Activated CD8-positive, alpha-beta memory T cell treated with anti-CD3 and anti-CD28 coated beads for 1 hour (primary cell): Measurements from ENCODE around the gene CD28.
"Not testable (repeated sequence)": the region's sequence is repeated elsewhere in the genome, so short reads cannot be mapped to it uniquely, and the experiment has no call there.

ENCODE experiments used
- DNase-seq, 2 donors: peaks; one replicate each; pipeline ENCODE4 v3.0.0-alpha.2; 2020; ENCODE audit warnings: low read depth in 1 of 2; ENCODE audit errors: extremely low read depth in 1 of 2

The CD28 gene

GRCh38 chr2:203685789-203686420 lies 20.5 kb upstream of the CD28 start:
- DNase-seq = no peak

- DNase-seq = no peak
These were observed 19.3 kb upstream of the CD28 start for GRCh38 chr2:203687165-203687564.

- no peak for DNase-seq
These were observed 17.6 kb upstream of the CD28 start for GRCh38 chr2:203688798-203689197.

- DNase-seq = no peak
These were observed 16.9 kb upstream of the CD28 start for GRCh38 chr2:203689426-203690116.

- no peak for DNase-seq
These were observed 16.4 kb upstream of the CD28 start for GRCh38 chr2:203690117-203690431.

GRCh38 chr2:203690441-203691047 lies 15.9 kb upstream of the CD28 start:
- no peak for DNase-seq

GRCh38 chr2:203691149-203691548 lies 15.3 kb upstream of the CD28 start:
- DNase-seq = no peak

- DNase-seq = no peak
These were observed 14.3 kb upstream of the CD28 start for GRCh38 chr2:203692031-203692710.

GRCh38 chr2:203693242-203693879 lies 13.1 kb upstream of the CD28 start:
- no peak for DNase-seq

- no peak for DNase-seq
These were observed 12.2 kb upstream of the CD28 start for GRCh38 chr2:203694191-203694590.

- no peak for DNase-seq
These were observed 9.2 kb upstream of the CD28 start for GRCh38 chr2:203697190-203697589.

GRCh38 chr2:203697763-203698162 lies 8.7 kb upstream of the CD28 start:
- not testable (repeated sequence) for DNase-seq

GRCh38 chr2:203698410-203698809 lies 8.0 kb upstream of the CD28 start:
- DNase-seq = not testable (repeated sequence)

GRCh38 chr2:203704430-203704829 lies 2.0 kb upstream of the CD28 start:
- no peak for DNase-seq

- DNase-seq = peak in 1 of 2 donors; percentile 7
These were observed 1.3 kb upstream of the CD28 start for GRCh38 chr2:203705178-203705577.

- DNase-seq = no peak
These were observed 1.1 kb downstream of the CD28 start for GRCh38 chr2:203707530-203707929.

- DNase-seq = no peak
These were observed 2.5 kb downstream of the CD28 start for GRCh38 chr2:203708846-203709396.

- DNase-seq = no peak
These were observed 3.1 kb downstream of the CD28 start for GRCh38 chr2:203709416-203710040.

- DNase-seq = no peak
These were observed 3.8 kb downstream of the CD28 start for GRCh38 chr2:203710226-203710625.

GRCh38 chr2:203710952-203711351 lies 4.5 kb downstream of the CD28 start:
- DNase-seq = no peak

- DNase-seq = no peak
These were observed 5.0 kb downstream of the CD28 start for GRCh38 chr2:203711399-203711798.
